MM.1S (cell line): Measurements from ENCODE around the gene MPPED1.

ENCODE experiments used
- EZH2phosphoT487 ChIP-seq: fragments of 300-600 bp; sonication (generic); IDR thresholded peaks from 2 replicates; pipeline ENCODE4 v1.6.1; 2018; ENCODE audit warnings: antibody characterized with exemption, low read length
- TF ChIP-seq, protein P1 (sequence below): fragments of 300-600 bp; sonication (generic); IDR thresholded peaks from 2 replicates; pipeline ENCODE4 v1.5.1; 2016; ENCODE audit warnings: antibody characterized with exemption, low read length, mixed read lengths

DNA sequence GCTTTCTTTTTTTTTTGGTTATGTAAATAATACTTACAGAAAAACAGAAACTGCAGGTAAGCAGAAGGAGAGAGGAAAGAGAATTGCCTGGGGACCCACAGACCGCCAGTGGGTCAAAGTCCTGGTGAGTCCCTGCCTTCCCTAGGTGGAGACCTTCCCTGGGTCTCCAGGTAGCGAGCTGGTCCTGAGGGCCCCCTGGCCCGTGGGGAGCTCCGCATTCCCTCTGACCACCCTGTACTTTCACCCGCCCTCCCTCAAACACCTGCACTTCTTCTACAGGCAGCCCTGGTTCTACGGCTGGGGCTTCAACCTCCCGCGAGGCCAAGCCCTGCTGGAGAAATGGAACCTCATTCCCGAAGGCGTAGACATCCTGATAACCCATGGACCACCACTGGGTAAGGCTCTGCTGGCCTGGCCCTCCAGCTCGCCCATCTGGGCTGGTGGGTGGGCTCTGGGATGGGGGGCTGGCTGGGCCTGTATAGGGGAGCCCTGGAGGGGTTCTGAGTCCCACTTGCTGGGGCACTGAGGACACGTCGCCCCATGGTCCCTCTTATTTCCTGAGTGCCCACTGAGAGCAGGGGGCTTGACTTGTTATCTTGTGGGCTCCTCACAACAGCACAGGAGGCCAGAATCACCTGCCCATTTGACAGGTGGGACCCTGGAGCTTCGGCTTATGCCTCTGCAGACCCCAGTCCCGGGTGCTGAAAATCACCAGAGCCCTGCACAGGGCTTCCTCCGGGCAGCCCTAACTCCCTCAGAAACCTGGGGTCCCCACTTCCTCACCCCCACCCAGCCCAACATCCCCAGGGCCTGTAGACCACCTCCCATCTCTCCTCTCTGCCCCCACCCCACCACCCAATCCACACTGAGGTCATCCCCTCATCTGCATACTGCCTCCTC, 86.4 kb downstream of the MPPED1 start:
- TF ChIP-seq, protein P1, sequence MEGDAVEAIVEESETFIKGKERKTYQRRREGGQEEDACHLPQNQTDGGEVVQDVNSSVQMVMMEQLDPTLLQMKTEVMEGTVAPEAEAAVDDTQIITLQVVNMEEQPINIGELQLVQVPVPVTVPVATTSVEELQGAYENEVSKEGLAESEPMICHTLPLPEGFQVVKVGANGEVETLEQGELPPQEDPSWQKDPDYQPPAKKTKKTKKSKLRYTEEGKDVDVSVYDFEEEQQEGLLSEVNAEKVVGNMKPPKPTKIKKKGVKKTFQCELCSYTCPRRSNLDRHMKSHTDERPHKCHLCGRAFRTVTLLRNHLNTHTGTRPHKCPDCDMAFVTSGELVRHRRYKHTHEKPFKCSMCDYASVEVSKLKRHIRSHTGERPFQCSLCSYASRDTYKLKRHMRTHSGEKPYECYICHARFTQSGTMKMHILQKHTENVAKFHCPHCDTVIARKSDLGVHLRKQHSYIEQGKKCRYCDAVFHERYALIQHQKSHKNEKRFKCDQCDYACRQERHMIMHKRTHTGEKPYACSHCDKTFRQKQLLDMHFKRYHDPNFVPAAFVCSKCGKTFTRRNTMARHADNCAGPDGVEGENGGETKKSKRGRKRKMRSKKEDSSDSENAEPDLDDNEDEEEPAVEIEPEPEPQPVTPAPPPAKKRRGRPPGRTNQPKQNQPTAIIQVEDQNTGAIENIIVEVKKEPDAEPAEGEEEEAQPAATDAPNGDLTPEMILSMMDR = no peak
- no peak for TF ChIP-seq EZH2phosphoT487
